LNCaP clone FGC (cell line): Measurements from ENCODE around the gene ARHGAP11A.

Experiments
- DNase-seq: peaks from one replicate; pipeline ENCODE4 v3.0.0-alpha.2; 2011; ENCODE audit warnings: low read depth
- H3K4me3 ChIP-seq: 2 replicates; pipeline ENCODE4 v1.5.1; 2011; ENCODE audit warnings: mild to moderate bottlenecking, low read depth, low read length, control low read depth
- TF ChIP-seq, protein P1 (sequence below): IDR thresholded peaks from 2 replicates; pipeline ENCODE4 v1.5.1; 2012; ENCODE audit warnings: mild to moderate bottlenecking; ENCODE audit not compliant: control insufficient read depth, insufficient read depth; ENCODE audit errors: extremely low read depth

The ARHGAP11A gene

DNA sequence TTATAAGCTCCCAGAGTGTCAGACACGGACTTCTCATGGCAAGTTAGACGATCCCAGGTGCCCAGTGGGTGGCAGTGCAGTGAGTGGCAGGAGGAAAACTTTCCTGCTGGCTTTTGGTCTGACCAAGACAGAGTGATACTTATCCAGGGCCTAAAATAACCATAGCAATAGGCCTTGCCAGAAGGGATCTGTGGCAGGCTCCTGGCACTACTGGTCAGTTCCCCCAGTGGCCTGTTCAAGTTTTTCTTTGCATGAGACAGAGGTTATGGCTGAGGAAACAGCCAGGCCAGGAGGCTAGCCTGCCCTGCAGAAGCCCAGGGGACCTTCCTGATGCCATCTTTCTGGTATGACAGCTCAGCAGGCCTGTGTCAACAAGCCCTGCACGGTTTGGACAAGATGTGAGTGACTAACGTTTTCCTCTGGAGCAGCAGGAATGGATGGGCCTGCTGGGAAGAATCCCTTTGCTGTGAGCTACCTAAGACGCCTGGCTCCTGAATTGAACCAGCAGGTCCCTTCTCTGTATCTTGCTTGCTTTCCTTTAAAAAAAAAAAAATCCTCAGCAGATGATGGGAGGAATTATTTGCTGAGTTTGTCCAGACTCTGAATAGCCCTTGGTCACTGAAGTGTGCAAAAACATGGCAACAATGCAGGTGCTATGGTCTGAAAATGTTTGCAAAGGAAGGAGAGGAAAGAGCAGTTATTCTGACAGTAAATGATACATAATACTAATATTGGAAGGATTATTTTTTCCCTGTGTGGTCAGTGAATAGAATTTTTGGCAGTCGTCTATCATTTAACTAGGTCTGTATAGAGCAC, 44.2 kb downstream of the ARHGAP11A start:
- TF ChIP-seq, protein P1, sequence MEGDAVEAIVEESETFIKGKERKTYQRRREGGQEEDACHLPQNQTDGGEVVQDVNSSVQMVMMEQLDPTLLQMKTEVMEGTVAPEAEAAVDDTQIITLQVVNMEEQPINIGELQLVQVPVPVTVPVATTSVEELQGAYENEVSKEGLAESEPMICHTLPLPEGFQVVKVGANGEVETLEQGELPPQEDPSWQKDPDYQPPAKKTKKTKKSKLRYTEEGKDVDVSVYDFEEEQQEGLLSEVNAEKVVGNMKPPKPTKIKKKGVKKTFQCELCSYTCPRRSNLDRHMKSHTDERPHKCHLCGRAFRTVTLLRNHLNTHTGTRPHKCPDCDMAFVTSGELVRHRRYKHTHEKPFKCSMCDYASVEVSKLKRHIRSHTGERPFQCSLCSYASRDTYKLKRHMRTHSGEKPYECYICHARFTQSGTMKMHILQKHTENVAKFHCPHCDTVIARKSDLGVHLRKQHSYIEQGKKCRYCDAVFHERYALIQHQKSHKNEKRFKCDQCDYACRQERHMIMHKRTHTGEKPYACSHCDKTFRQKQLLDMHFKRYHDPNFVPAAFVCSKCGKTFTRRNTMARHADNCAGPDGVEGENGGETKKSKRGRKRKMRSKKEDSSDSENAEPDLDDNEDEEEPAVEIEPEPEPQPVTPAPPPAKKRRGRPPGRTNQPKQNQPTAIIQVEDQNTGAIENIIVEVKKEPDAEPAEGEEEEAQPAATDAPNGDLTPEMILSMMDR, result peak; percentile 39; the same call in 1 of the 2 replicates
- no peak for DNase-seq
- H3K4me3 ChIP-seq, result no peak overlapping the region

DNA sequence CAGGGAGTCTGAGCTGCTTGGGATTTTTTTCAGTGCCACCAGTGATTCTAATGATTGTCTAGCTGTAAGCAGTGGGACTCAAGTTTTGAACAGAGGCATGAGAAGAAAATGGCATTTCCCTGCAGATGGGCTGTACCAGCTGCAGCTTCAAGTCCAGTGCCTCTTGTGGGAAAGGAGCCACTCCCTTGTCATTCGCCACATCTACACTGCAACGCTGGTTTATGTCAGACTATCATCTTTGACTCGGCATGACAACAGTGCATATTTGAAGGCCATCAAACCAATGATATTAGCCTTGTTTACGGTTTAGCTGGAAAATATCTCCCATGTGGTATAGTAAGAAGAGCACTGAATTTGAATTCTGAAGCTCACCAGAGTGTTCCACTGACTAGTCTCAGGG, 48.4 kb downstream of the ARHGAP11A start:
- TF ChIP-seq, protein P1, result no peak
- DNase-seq, result no peak
- H3K4me3 ChIP-seq, result no peak overlapping the region

DNA sequence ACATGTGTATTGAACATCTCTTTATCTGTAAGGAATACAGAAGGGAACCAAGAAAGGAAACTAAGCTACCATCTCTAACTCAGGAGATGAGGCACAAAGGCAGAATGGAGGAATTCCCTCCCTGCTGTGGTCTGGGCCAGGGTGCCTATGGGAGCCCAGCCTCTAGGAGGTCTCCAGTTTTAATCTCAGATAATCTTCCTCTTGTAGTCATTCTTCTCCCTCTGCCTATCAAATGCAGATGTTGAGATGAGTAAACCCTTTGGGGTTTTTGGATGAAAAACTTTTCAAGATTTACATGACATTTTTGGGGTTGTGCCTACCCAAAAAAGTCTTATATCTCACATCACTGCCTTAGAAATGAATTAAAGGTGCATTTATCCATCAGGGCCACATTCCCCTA, 49.5 kb downstream of the ARHGAP11A start:
- no peak overlapping the region for H3K4me3 ChIP-seq
- TF ChIP-seq, protein P1, result no peak
- no peak for DNase-seq

DNA sequence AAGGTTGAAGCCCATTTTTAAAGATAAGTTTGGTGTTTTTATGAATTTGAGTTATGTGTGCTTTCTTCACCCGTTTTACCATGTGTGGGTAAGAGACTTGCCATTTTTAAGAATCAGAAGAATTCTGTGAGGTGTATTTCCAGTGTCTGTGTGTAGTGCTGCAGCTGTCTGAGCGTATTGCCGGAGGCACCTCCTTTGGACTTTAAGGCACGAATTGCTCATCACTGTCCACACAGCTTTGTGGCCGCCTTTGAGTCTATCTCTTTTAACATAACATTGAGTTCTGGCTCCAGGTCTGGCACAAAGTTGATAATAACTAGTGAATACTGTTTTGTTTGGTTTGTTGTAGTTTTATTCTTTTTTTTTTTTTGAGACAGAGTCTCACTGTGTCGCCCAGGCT, 52.0 kb downstream of the ARHGAP11A start:
- DNase-seq, result no peak
- TF ChIP-seq, protein P1, result no peak
- H3K4me3 ChIP-seq, result no peak overlapping the region

DNA sequence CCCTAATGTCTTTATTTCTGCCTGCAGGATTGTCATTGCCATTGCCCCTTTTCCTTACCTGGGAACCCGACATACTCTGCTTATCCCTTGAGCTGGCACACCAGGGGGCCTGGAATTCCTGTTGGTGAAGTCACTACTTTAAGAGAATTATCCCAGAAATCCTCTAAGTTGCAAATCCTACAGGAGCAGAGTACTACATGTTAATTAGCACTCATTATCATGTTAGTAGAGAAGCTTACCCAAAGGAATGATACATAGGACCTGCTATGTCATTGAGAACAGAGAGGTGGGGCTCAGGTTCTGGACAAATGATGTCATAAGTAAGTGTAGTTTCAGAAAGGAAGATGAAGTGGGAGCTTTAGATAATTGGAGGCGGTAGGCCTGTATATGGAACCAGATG, 53.6 kb downstream of the ARHGAP11A start:
- H3K4me3 ChIP-seq, result no peak overlapping the region
- DNase-seq, result no peak
- TF ChIP-seq, protein P1, result no peak

DNA sequence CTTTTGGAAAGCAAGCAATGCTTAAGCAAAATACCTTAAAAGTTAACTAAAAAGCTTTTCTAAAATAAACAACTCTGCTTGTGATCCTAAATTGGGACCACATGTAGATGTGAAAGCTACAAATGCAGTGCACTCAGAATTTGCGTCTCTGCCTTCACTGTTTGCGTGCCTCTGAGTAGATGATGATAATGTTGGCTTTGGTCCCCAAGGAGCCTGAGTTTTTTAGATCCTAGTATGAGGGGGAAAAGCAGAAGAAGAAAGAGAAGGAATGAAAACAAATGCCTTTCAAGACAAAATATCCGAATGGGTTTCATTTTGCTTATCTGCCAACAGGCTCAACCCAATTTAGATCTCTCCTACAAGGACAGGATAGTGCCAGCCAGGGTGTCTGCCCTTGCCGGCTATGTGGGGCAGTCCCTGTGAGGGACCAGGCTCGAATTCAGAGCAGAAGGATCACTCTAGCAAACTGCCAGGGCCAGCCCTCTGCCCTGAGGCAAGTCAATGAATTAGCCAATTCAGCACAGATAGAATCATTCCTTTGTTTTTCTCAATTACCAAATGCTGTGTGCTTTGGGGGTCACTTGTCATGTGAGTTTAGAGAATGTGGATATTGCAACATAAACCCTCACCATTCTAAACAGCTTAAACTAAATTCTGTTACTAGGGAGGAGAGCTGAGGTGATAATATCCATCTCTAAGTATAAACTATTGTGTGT, 54.8 kb downstream of the ARHGAP11A start:
- DNase-seq, result no peak
- TF ChIP-seq, protein P1, result no peak
- no peak overlapping the region for H3K4me3 ChIP-seq
